HepG2 (cell line): ENCODE data around the gene ROBO2. TPM values are rescaled to one million over a fixed set of nuclear protein-coding genes. Genes with fewer than 3 reads are reported as not detected.

Source experiments
- ATAC-seq: fragments of 200-7000 bp; cut with Tn5 transposase; 3 replicates; pipeline ENCODE4 v1.9.1; 2020; ENCODE audit warnings: mild to moderate bottlenecking, moderate library complexity
- BruUV-seq: library from RNA; stranded (reverse); fragments of 400-500 nt; replicated peaks from 2 replicates; lab custom pipeline; 2021; lab: Mats Ljungman, UMichigan
- CTCF ChIA-PET: fragments of 300-600 bp; formaldehyde crosslinking; extraction: SDS; loops from one replicate; lab custom pipeline; 2021; ENCODE audit warnings: low total read pairs, inconsistent platforms, low intra/inter-chr PET ratio; lab: Yijun Ruan, JAX
- POLR2A ChIA-PET: fragments of 350-600 bp; sonication (Branson Sonifier 250); formaldehyde crosslinking; loops from one replicate; lab custom pipeline; 2020; ENCODE audit warnings: antibody characterized with exemption, inconsistent platforms; lab: Yijun Ruan, JAX
- DNase-seq: peaks from one replicate; pipeline ENCODE4 v3.0.0-alpha.2; 2015; ENCODE audit warnings: low spot score
- FAIRE-seq: peaks from 3 replicates; lab custom pipeline; 2011; peaks lifted over from hg19 to GRCh38; lab: Jason Lieb, UNC
- H2AFZ ChIP-seq: one replicate; pipeline ENCODE4 v1.6.1; 2011; ENCODE audit warnings: low read length, inconsistent platforms
- H3K27ac ChIP-seq: fragments of 300-600 bp; 3 replicates; pipeline ENCODE4 v1.8.0; 2011; ENCODE audit warnings: mixed run types, mild to moderate bottlenecking, mixed read lengths, low read length, inconsistent platforms; ENCODE audit not compliant: insufficient read depth; ENCODE audit errors: extremely low read length
- H3K27me3 ChIP-seq, 2 experiments: fragments of 200-600 bp in 1 of 2; 2 replicates in 1 of 2; 3 replicates in 1 of 2; pipeline versions ENCODE4 v1.6.0 to v1.8.0; 2011; ENCODE audit warnings: low read length in 2 of 2, mild to moderate bottlenecking in 2 of 2, moderate library complexity in 2 of 2, inconsistent platforms in 1 of 2; ENCODE audit not compliant: insufficient read depth in 2 of 2, control insufficient read depth in 1 of 2
- H3K36me3 ChIP-seq, 2 experiments: fragments of 200-600 bp in 1 of 2; replicated peaks in 1 of 2; 2 replicates in 1 of 2; 3 replicates in 1 of 2; pipeline versions ENCODE4 v1.5.1 to v1.8.0; 2011; ENCODE audit warnings: low read length in 2 of 2, inconsistent platforms in 1 of 2; ENCODE audit not compliant: insufficient read depth in 2 of 2, control insufficient read depth in 1 of 2
- H3K4me1 ChIP-seq: 2 replicates; pipeline ENCODE4 v1.5.1; 2012; ENCODE audit warnings: low read length, inconsistent platforms; ENCODE audit not compliant: insufficient read depth
- H3K4me2 ChIP-seq: 2 replicates; pipeline ENCODE4 v1.6.0; 2011; ENCODE audit warnings: low read depth, low read length, inconsistent platforms
- H3K4me3 ChIP-seq, 3 experiments: fragments of 200-600 bp in 1 of 3; sonication (generic), shearing (Covaris generic) in 1 of 3; replicated peaks in 1 of 3; 2 replicates each; pipeline ENCODE4 v1.5.1; 2011 to 2016; ENCODE audit warnings: low read length in 3 of 3, inconsistent platforms in 2 of 3, low read depth in 2 of 3, mild to moderate bottlenecking in 2 of 3, control low read depth in 1 of 3, mixed read lengths in 1 of 3; ENCODE audit not compliant: insufficient read depth in 1 of 3
- H3K79me2 ChIP-seq: one replicate; pipeline ENCODE4 v1.6.1; 2011; ENCODE audit warnings: low read length, inconsistent platforms; ENCODE audit not compliant: insufficient read depth
- H3K9ac ChIP-seq: 2 replicates; pipeline ENCODE4 v1.6.0; 2011; ENCODE audit warnings: mild to moderate bottlenecking, low read depth, low read length, inconsistent platforms; ENCODE audit not compliant: insufficient read depth
- H3K9me3 ChIP-seq: 2 replicates; pipeline ENCODE4 v1.5.1; 2012; ENCODE audit warnings: mild to moderate bottlenecking, low read length
- H4K20me1 ChIP-seq: 2 replicates; pipeline ENCODE4 v1.6.0; 2011; ENCODE audit warnings: inconsistent platforms, mild to moderate bottlenecking, low read length, moderate library complexity; ENCODE audit not compliant: insufficient read depth
- CBX2 ChIP-seq, 2 experiments: fragments of 200-600 bp in 1 of 2; sonication (generic); formaldehyde crosslinking in 1 of 2; IDR thresholded peaks; 2 replicates each; pipeline versions ENCODE4 v1.7.0 to v1.8.1; 2018 to 2022; ENCODE audit warnings: low read depth in 2 of 2, low read length in 1 of 2, mild to moderate bottlenecking in 1 of 2, missing genetic modification reagents in 1 of 2
- PCBP1 ChIP-seq: fragments of 200-400 bp; formaldehyde crosslinking; IDR thresholded peaks from 2 replicates; pipeline ENCODE4 v1.6.1; 2017; ENCODE audit warnings: mild to moderate bottlenecking, low read depth, low read length, borderline replicate concordance
- ZNF570 ChIP-seq: sonication (generic); formaldehyde crosslinking; IDR thresholded peaks from 2 replicates; pipeline ENCODE4 v1.4.0; 2020; ENCODE audit warnings: mild to moderate bottlenecking, missing genetic modification reagents, borderline replicate concordance
- ZNF660 ChIP-seq: sonication (generic); formaldehyde crosslinking; IDR thresholded peaks from 2 replicates; pipeline ENCODE4 v1.5.1; 2020; ENCODE audit warnings: mild to moderate bottlenecking, low read depth, missing genetic modification reagents, borderline replicate concordance
- ZNF670 ChIP-seq: sonication (generic); formaldehyde crosslinking; IDR thresholded peaks from 2 replicates; pipeline ENCODE4 v1.8.0; 2022; ENCODE audit warnings: mild to moderate bottlenecking, missing genetic modification reagents, borderline replicate concordance
- WGBS: methylation state at CpG from one replicate; pipeline ENCODE4 v1.1.6; 2017; ENCODE audit warnings: low lambda C conversion rate; 5-methylcytosine and 5-hydroxymethylcytosine counted together
- in situ Hi-C: cut with HindIII; loops from 2 replicates; pipeline ENCODE4 v1.10.0; 2017; ENCODE audit warnings: low pct_unique_long_range_greater_than_20kb; ENCODE audit not compliant: extremely low pct_ligation_motif_present
- intact Hi-C: fragments of 100-400 bp; cut with micrococcal nuclease; formaldehyde crosslinking; loops from one replicate; pipeline ENCODE4 v1.10.0; 2022; ENCODE audit not compliant: unreplicated experiment
- polyA plus RNA-seq, 8 experiments: library from polyadenylated mRNA; depleted of rRNA in 3 of 8; stranded (reverse) in 7 of 8; unstranded in 1 of 8; fragments of >200 nt; fragmentation: Illumina TruSeq in 4 of 8; extraction: Trizol in 4 of 8; gene quantifications; 2 replicates each; pipeline versions ENCODE4 v1.2.1 to v1.2.3, GENCODE V29; 2011 to 2016; ENCODE audit warnings: low read depth in 4 of 8, missing spikeins in 1 of 8, mixed read lengths in 1 of 8; ENCODE audit not compliant: insufficient read depth in 1 of 8
- total RNA-seq, 5 experiments: library from RNA; depleted of rRNA; stranded (reverse); fragments of >200 nt; fragmentation: Illumina TruSeq; extraction: Trizol; gene quantifications; 2 replicates each; pipeline ENCODE4 v1.2.3, GENCODE V29; 2016; ENCODE audit warnings: low read depth in 1 of 5
- TF ChIP-seq, protein P1 (sequence below): sonication (generic); formaldehyde crosslinking; IDR thresholded peaks from 2 replicates; pipeline ENCODE4 v1.5.0; 2020; ENCODE audit warnings: mild to moderate bottlenecking, missing genetic modification reagents
- TF ChIP-seq, protein P2 (sequence below), 2 experiments: fragments of 450-650 bp in 1 of 2; sonication (generic) in 1 of 2; formaldehyde crosslinking; IDR thresholded peaks; 2 replicates each; pipeline versions ENCODE4 v1.5.0 to v1.8.0; 2020 to 2022; ENCODE audit warnings: mild to moderate bottlenecking in 1 of 2, missing genetic modification reagents in 1 of 2

ROBO2 gene
- total and polyA plus RNA-seq, 2 of the 13 experiments (the other 11 are each of a cell fraction or from before 2014, with no cell fraction given) = not detected

DNA sequence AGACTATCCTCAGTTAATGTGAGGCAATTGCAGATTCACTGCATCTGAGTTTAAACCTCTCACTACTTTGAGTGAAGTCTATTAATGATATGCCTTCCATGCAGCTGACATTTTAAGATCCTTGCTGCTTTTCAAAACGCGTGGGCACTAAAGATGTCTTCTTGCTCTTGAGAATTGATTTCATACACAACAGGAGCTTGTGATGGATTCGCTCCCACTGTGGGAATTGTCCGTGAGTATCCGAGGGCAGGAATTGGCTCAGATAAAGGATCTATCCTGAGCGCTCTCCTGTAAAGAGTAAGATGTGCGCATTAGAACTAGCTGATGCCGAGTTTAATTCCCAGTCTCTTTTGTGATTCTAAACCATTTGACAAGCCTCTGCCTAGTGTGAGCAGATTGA, 167.9 kb downstream of the ROBO2 start:
- 74% methylated on average over 8 of the region's 8 CpGs for WGBS
- POLR2A ChIA-PET = no interaction called here
- Histone ChIP-seq H3K79me2 (no peaks in the 10 kb centered on the region), H3K4me2 (no peak overlapping the region), H3K4me1 (no peaks in the 10 kb centered on the region), H3K27ac (no peak overlapping the region)
- ATAC-seq = no peak
- DNase-seq = no peak
- FAIRE-seq = no peak
- no TSS peak for BruUV-seq
- TF ChIP-seq CBX2 (IDR thresholded peaks at IDR 0.05; ENCODE audit: low read depth, low read length) = no peak
- TF ChIP-seq CBX2 (CRISPR knock-in tag; IDR thresholded peaks at IDR 0.05; ENCODE audit: low read depth) = no peak
- TF ChIP-seq ZNF570 (CRISPR knock-in tag) = no peak
- TF ChIP-seq ZNF660 = no peak
- TF ChIP-seq ZNF670 (CRISPR knock-in tag) = no peak
- TF ChIP-seq, protein P1, sequence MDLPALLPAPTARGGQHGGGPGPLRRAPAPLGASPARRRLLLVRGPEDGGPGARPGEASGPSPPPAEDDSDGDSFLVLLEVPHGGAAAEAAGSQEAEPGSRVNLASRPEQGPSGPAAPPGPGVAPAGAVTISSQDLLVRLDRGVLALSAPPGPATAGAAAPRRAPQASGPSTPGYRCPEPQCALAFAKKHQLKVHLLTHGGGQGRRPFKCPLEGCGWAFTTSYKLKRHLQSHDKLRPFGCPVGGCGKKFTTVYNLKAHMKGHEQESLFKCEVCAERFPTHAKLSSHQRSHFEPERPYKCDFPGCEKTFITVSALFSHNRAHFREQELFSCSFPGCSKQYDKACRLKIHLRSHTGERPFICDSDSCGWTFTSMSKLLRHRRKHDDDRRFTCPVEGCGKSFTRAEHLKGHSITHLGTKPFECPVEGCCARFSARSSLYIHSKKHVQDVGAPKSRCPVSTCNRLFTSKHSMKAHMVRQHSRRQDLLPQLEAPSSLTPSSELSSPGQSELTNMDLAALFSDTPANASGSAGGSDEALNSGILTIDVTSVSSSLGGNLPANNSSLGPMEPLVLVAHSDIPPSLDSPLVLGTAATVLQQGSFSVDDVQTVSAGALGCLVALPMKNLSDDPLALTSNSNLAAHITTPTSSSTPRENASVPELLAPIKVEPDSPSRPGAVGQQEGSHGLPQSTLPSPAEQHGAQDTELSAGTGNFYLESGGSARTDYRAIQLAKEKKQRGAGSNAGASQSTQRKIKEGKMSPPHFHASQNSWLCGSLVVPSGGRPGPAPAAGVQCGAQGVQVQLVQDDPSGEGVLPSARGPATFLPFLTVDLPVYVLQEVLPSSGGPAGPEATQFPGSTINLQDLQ = no peak
- TF ChIP-seq, all 625 proteins: peak for 0
- H3K9me3 ChIP-seq = no peaks in the 10 kb centered on the region
- no peak overlapping the region for H3K4me3 ChIP-seq
- H3K9ac ChIP-seq = no peak overlapping the region
- in situ Hi-C loops (no loop called here), intact Hi-C loops (no loop called here)
- no peak overlapping the region for H2AFZ ChIP-seq
- H3K36me3 ChIP-seq = no peaks in the 10 kb centered on the region
- no peaks in the 10 kb centered on the region for H3K27me3 ChIP-seq
- CTCF ChIA-PET = no interaction called here
- H4K20me1 ChIP-seq = no peaks in the 10 kb centered on the region

DNA sequence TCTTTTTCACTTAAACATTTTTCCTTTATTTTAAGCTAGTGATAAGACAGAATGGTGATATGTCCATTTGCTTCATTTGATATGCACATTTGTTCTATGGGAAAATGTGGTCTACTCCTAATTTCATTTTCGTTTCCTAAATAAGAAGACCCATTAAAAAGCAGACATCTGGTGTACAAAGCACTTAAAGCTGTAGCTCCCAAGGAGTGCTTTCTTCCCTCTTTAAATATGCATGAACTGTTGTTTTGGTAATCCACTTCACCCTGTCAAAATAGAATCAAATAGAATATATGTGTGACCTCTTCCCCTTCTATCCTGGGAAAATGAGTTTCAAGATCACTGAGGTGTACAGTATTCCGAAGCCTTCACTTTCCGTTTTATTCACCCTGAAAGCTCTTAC, 182.8 kb downstream of the ROBO2 start:
- DNase-seq = no peak
- ATAC-seq = no peak
- TF ChIP-seq, protein P2, sequence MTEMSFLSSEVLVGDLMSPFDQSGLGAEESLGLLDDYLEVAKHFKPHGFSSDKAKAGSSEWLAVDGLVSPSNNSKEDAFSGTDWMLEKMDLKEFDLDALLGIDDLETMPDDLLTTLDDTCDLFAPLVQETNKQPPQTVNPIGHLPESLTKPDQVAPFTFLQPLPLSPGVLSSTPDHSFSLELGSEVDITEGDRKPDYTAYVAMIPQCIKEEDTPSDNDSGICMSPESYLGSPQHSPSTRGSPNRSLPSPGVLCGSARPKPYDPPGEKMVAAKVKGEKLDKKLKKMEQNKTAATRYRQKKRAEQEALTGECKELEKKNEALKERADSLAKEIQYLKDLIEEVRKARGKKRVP (CRISPR knock-in tag; IDR thresholded peaks at IDR 0.05) = no peak
- no peak for TF ChIP-seq PCBP1
- H3K9me3 ChIP-seq = no peaks in the 10 kb centered on the region
- H3K79me2 ChIP-seq = no peaks in the 10 kb centered on the region
- H3K4me2 ChIP-seq = no peak overlapping the region
- ChIA-PET POLR2A (no interaction called here), CTCF (no interaction called here)
- no TSS peak for BruUV-seq
- no peak overlapping the region for H3K9ac ChIP-seq
- no peaks in the 10 kb centered on the region for H4K20me1 ChIP-seq
- no peak for FAIRE-seq
- in situ Hi-C loops = no loop called here
- no peaks in the 10 kb centered on the region for H3K27me3 ChIP-seq
- H3K4me3 ChIP-seq = no peak overlapping the region
- intact Hi-C loops = no loop called here
- H3K27ac ChIP-seq = no peak overlapping the region
- H3K4me1 ChIP-seq = no peaks in the 10 kb centered on the region
- H2AFZ ChIP-seq = no peak overlapping the region
- no peaks in the 10 kb centered on the region for H3K36me3 ChIP-seq
- 51% methylated on average over 3 of the region's 3 CpGs for WGBS
